ENCODE measurements around the gene ZMYND11. TPM values are rescaled to one million over a fixed set of nuclear protein-coding genes. Genes with fewer than 3 reads are reported as not detected.

The ZMYND11 gene
- total RNA-seq, result 64.1 to 69.2 TPM (median 64.9 TPM) in 3 replicates

GRCh38 chr10:135132-135600 is at the start of gene ZMYND11:
ZMYND11 (plus strand) TSS chr10:135455; CDS start chr10:180013, 44,558 bp downstream.
- H3K27me3 Mint-ChIP-seq (ENCODE audit: low read depth), result no peaks in the 10 kb centered on the region
- DNase-seq (ENCODE audit: low spot score in 2 of 2, unreplicated experiment in 2 of 2), result peak; percentile 61 to 67
- no peaks in the 10 kb centered on the region for H3K9me3 Mint-ChIP-seq
- peak within 1 kb of the TSS; percentile 85 for H3K4me3 Mint-ChIP-seq
- TF ChIP-seq CTCF (IDR thresholded peaks at IDR 0.05; ENCODE audit: unreplicated experiment), result no peak
- peak within 1 kb of the TSS; percentile 96 for H3K27ac Mint-ChIP-seq
- peaks cover 52% of the 10 kb centered on the region for H3K4me1 Mint-ChIP-seq
- H3K36me3 Mint-ChIP-seq, result no peaks in the 10 kb centered on the region

GRCh38 chr10:86031-86430 is 49.2 kb upstream of the ZMYND11 start:
- TF ChIP-seq CTCF (IDR thresholded peaks at IDR 0.05; ENCODE audit: unreplicated experiment), result no peak
- no peaks in the 10 kb centered on the region for H3K36me3 Mint-ChIP-seq
- H3K27me3 Mint-ChIP-seq (ENCODE audit: low read depth), result peaks cover 15% of the 10 kb centered on the region
- H3K27ac Mint-ChIP-seq, result no peak overlapping the region
- H3K4me3 Mint-ChIP-seq, result no peak overlapping the region
- H3K9me3 Mint-ChIP-seq, result no peaks in the 10 kb centered on the region
- DNase-seq (ENCODE audit: low spot score in 2 of 2, unreplicated experiment in 2 of 2), result no peak
- H3K4me1 Mint-ChIP-seq, result peaks cover 9% of the 10 kb centered on the region

GRCh38 chr10:87177-88080 is 47.8 kb upstream of the ZMYND11 start:
- TF ChIP-seq CTCF (IDR thresholded peaks at IDR 0.05; ENCODE audit: unreplicated experiment), result no peak
- no peak overlapping the region for H3K4me3 Mint-ChIP-seq
- no peak for DNase-seq (ENCODE audit: low spot score in 2 of 2, unreplicated experiment in 2 of 2)
- no peak overlapping the region for H3K27ac Mint-ChIP-seq
- H3K27me3 Mint-ChIP-seq (ENCODE audit: low read depth), result peaks cover 7% of the 10 kb centered on the region
- no peaks in the 10 kb centered on the region for H3K36me3 Mint-ChIP-seq
- H3K9me3 Mint-ChIP-seq, result no peaks in the 10 kb centered on the region
- H3K4me1 Mint-ChIP-seq, result peaks cover 16% of the 10 kb centered on the region

GRCh38 chr10:88253-88652 is 47.0 kb upstream of the ZMYND11 start:
- Mint-ChIP-seq H3K36me3 (no peaks in the 10 kb centered on the region), H3K4me1 (peaks cover 23% of the 10 kb centered on the region), H3K4me3 (no peak overlapping the region), H3K27ac (no peak overlapping the region), H3K27me3 (ENCODE audit: low read depth) (peaks cover 5% of the 10 kb centered on the region), H3K9me3 (no peaks in the 10 kb centered on the region)
- no peak for DNase-seq (ENCODE audit: low spot score in 2 of 2, unreplicated experiment in 2 of 2)
- no peak for TF ChIP-seq CTCF (IDR thresholded peaks at IDR 0.05; ENCODE audit: unreplicated experiment)

GRCh38 chr10:89248-89647 is 46.0 kb upstream of the ZMYND11 start:
- Mint-ChIP-seq H3K4me1 (peaks cover 23% of the 10 kb centered on the region), H3K36me3 (no peaks in the 10 kb centered on the region), H3K27ac (no peak overlapping the region), H3K4me3 (no peak overlapping the region), H3K9me3 (peaks cover 2% of the 10 kb centered on the region), H3K27me3 (ENCODE audit: low read depth) (no peaks in the 10 kb centered on the region)
- TF ChIP-seq CTCF (IDR thresholded peaks at IDR 0.05; ENCODE audit: unreplicated experiment), result no peak
- no peak for DNase-seq (ENCODE audit: low spot score in 2 of 2, unreplicated experiment in 2 of 2)

Data from mesothelial cell of epicardium (in vitro differentiated cells).